Measurements from ENCODE around the gene RPL38.

DNA sequence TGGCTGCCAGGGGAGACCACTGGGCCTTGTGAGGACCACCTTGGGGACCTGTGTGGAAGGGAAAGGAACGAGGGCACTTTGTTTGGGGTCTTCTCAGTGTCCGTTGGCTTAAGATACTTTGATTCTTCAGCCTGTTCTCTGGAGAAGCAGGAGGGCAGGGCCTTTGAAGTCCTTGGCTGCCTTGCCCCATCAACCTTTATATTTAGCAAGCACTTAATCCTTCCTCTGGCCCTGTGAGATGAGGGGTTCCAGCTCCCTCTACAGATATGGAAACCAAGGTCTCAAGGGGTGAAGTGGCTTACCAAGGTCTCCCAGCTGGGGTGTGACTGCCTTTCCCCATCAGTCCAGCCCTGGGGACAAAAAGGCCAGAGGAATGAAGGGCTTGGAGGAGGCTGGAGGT lies 38.4 kb downstream of the RPL38 start:
- TF ChIP-seq, protein P1, sequence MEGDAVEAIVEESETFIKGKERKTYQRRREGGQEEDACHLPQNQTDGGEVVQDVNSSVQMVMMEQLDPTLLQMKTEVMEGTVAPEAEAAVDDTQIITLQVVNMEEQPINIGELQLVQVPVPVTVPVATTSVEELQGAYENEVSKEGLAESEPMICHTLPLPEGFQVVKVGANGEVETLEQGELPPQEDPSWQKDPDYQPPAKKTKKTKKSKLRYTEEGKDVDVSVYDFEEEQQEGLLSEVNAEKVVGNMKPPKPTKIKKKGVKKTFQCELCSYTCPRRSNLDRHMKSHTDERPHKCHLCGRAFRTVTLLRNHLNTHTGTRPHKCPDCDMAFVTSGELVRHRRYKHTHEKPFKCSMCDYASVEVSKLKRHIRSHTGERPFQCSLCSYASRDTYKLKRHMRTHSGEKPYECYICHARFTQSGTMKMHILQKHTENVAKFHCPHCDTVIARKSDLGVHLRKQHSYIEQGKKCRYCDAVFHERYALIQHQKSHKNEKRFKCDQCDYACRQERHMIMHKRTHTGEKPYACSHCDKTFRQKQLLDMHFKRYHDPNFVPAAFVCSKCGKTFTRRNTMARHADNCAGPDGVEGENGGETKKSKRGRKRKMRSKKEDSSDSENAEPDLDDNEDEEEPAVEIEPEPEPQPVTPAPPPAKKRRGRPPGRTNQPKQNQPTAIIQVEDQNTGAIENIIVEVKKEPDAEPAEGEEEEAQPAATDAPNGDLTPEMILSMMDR (IDR thresholded peaks at IDR 0.05) = no peak
- no peak for TF ChIP-seq POLR2A (IDR thresholded peaks at IDR 0.05)

Data from right lobe of liver (tissue), 4 donors.